Liver (tissue), 3 donors: ENCODE results near the gene ZNF664.

Experiments used
- CTCF ChIP-seq: fragments of 150-350 bp; IDR thresholded peaks from 2 replicates; pipeline ENCODE4 v1.5.1; 2017; ENCODE audit warnings: improper control_type of control experiment, low read depth, low read length; ENCODE audit not compliant: missing input control
- EGR1 ChIP-seq, 2 donors: IDR thresholded peaks; 2 replicates each; pipeline ENCODE4 v1.6.1; 2016 to 2018; ENCODE audit warnings: antibody characterized with exemption in 2 of 2, low read depth in 2 of 2
- FOXA1 ChIP-seq: IDR thresholded peaks from 2 replicates; pipeline ENCODE4 v1.6.1; 2016; ENCODE audit warnings: antibody characterized with exemption
- RAD21 ChIP-seq, 2 donors: IDR thresholded peaks; 2 replicates each; pipeline ENCODE4 v1.6.1; 2016; ENCODE audit warnings: antibody characterized with exemption in 2 of 2, mild to moderate bottlenecking in 2 of 2
- SP1 ChIP-seq: IDR thresholded peaks from 2 replicates; pipeline ENCODE4 v1.6.1; 2018; ENCODE audit warnings: antibody characterized with exemption, mild to moderate bottlenecking
- TAF1 ChIP-seq: conservative IDR thresholded peaks from 2 replicates; pipeline ENCODE4 v1.6.1; 2016; ENCODE audit warnings: antibody characterized with exemption, mild to moderate bottlenecking
- TF ChIP-seq, protein P1 (sequence below): IDR thresholded peaks from 2 replicates; pipeline ENCODE4 v1.6.1; 2016; ENCODE audit warnings: antibody characterized with exemption
- TF ChIP-seq, protein P2 (sequence below): IDR thresholded peaks from 2 replicates; pipeline ENCODE4 v1.6.1; 2016; ENCODE audit warnings: antibody characterized with exemption, mild to moderate bottlenecking
- donor health status: healthy.
- donor health status: healthy.

GRCh38 chr12:123991372-123991951 is 18.4 kb downstream of the ZNF664 start:
- TF ChIP-seq CTCF (no peak), SP1 (no peak), TAF1 (no peak), FOXA1 (no peak), RAD21 (IDR thresholded peaks at IDR 0.05) (no peak), EGR1 (IDR thresholded peaks at IDR 0.05; ENCODE audit: low read depth in 2 of 2) (no peak)
- TF ChIP-seq, protein P1, sequence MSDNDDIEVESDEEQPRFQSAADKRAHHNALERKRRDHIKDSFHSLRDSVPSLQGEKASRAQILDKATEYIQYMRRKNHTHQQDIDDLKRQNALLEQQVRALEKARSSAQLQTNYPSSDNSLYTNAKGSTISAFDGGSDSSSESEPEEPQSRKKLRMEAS = no peak
- TF ChIP-seq, protein P2, sequence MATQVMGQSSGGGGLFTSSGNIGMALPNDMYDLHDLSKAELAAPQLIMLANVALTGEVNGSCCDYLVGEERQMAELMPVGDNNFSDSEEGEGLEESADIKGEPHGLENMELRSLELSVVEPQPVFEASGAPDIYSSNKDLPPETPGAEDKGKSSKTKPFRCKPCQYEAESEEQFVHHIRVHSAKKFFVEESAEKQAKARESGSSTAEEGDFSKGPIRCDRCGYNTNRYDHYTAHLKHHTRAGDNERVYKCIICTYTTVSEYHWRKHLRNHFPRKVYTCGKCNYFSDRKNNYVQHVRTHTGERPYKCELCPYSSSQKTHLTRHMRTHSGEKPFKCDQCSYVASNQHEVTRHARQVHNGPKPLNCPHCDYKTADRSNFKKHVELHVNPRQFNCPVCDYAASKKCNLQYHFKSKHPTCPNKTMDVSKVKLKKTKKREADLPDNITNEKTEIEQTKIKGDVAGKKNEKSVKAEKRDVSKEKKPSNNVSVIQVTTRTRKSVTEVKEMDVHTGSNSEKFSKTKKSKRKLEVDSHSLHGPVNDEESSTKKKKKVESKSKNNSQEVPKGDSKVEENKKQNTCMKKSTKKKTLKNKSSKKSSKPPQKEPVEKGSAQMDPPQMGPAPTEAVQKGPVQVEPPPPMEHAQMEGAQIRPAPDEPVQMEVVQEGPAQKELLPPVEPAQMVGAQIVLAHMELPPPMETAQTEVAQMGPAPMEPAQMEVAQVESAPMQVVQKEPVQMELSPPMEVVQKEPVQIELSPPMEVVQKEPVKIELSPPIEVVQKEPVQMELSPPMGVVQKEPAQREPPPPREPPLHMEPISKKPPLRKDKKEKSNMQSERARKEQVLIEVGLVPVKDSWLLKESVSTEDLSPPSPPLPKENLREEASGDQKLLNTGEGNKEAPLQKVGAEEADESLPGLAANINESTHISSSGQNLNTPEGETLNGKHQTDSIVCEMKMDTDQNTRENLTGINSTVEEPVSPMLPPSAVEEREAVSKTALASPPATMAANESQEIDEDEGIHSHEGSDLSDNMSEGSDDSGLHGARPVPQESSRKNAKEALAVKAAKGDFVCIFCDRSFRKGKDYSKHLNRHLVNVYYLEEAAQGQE = no peak
